HG03521 (cell line): ENCODE data around the gene TAC4.

ENCODE experiments used
- ATAC-seq: cut with Tn5 transposase; IDR thresholded peaks from one replicate; pipeline ENCODE4 v1.9.1; 2021; ENCODE audit warnings: mild to moderate bottlenecking, moderate library complexity; ENCODE audit not compliant: unreplicated experiment

The TAC4 gene

GRCh38 chr17:49873466-49873865 lies 25.6 kb upstream of the TAC4 start:
- no peak for ATAC-seq

GRCh38 chr17:49872754-49873377 lies 25.0 kb upstream of the TAC4 start:
- ATAC-seq = no peak

GRCh38 chr17:49871211-49871610 lies 23.3 kb upstream of the TAC4 start:
- no peak for ATAC-seq

GRCh38 chr17:49870298-49870697 lies 22.4 kb upstream of the TAC4 start:
- ATAC-seq = no peak

GRCh38 chr17:49869038-49869374 lies 21.1 kb upstream of the TAC4 start:
- ATAC-seq = no peak

GRCh38 chr17:49866882-49867413 lies 19.1 kb upstream of the TAC4 start:
- ATAC-seq = no peak

GRCh38 chr17:49866019-49866380 lies 18.1 kb upstream of the TAC4 start:
- no peak for ATAC-seq

GRCh38 chr17:49862781-49863331 lies 15.0 kb upstream of the TAC4 start:
- no peak for ATAC-seq

GRCh38 chr17:49861150-49861884 lies 13.4 kb upstream of the TAC4 start:
- no peak for ATAC-seq

- no peak for ATAC-seq
Observed at GRCh38 chr17:49859991-49860953, 12.4 kb upstream of the TAC4 start.

- no peak for ATAC-seq
Observed at GRCh38 chr17:49858796-49859195, 10.9 kb upstream of the TAC4 start.

- ATAC-seq = no peak
Observed at GRCh38 chr17:49854126-49854525, 6.3 kb upstream of the TAC4 start.

- no peak for ATAC-seq
Observed at GRCh38 chr17:49853470-49854015, 5.7 kb upstream of the TAC4 start.

- no peak for ATAC-seq
Observed at GRCh38 chr17:49851387-49852291, 3.8 kb upstream of the TAC4 start.

GRCh38 chr17:49850772-49851386 lies 3.0 kb upstream of the TAC4 start:
- ATAC-seq = no peak

- no peak for ATAC-seq
Observed at GRCh38 chr17:49850218-49850610, 2.3 kb upstream of the TAC4 start.

- ATAC-seq = no peak
Observed at GRCh38 chr17:49848739-49849138, 870 bp upstream of the TAC4 start.

GRCh38 chr17:49846938-49847712 lies 744 bp downstream of the TAC4 start:
- ATAC-seq = no peak

- ATAC-seq = no peak
Observed at GRCh38 chr17:49845321-49845720, 2.5 kb downstream of the TAC4 start.
